ENCODE measurements around the gene ALG14. TPM values are rescaled to one million over a fixed set of nuclear protein-coding genes. Genes with fewer than 3 reads are reported as not detected.

ALG14 gene
- total RNA-seq, 3 donors from 2014 or later = 1.2 to 1.6 (median 1.4) TPM

DNA sequence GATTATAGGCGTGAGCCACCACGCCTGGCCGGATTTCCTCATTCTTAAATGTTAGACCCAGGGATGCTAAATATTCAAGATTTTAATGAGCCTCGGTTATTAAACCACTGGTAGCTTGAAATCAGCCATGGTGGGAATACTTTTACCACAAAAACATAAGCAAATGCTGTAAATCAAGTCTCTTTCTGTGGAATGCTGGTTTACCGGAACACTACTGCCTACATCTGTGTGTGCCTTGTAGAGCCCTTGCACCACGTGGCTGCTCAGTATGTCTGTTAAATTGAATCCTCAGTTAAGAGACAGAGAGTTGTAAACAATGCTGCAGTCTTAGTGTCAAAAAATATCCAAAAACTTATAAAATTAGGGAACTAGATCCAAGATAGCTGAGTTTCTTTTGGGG lies 119.0 kb downstream of the ALG14 start:
- intact Hi-C loops (cut with DNase I; ENCODE audit: low total_unique reads) = no loop called here
- no peaks in the 10 kb centered on the region for H3K36me3 ChIP-seq
- no peak overlapping the region for H3K4me3 ChIP-seq
- H3K9me3 ChIP-seq = no peaks in the 10 kb centered on the region
- no peaks in the 10 kb centered on the region for H3K4me1 ChIP-seq
- TF ChIP-seq POLR2AphosphoS5 (IDR thresholded peaks at IDR 0.05) (no peak), POLR2A (IDR thresholded peaks at IDR 0.05) (no peak)
- TF ChIP-seq, protein P1, sequence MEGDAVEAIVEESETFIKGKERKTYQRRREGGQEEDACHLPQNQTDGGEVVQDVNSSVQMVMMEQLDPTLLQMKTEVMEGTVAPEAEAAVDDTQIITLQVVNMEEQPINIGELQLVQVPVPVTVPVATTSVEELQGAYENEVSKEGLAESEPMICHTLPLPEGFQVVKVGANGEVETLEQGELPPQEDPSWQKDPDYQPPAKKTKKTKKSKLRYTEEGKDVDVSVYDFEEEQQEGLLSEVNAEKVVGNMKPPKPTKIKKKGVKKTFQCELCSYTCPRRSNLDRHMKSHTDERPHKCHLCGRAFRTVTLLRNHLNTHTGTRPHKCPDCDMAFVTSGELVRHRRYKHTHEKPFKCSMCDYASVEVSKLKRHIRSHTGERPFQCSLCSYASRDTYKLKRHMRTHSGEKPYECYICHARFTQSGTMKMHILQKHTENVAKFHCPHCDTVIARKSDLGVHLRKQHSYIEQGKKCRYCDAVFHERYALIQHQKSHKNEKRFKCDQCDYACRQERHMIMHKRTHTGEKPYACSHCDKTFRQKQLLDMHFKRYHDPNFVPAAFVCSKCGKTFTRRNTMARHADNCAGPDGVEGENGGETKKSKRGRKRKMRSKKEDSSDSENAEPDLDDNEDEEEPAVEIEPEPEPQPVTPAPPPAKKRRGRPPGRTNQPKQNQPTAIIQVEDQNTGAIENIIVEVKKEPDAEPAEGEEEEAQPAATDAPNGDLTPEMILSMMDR (IDR thresholded peaks at IDR 0.05) = no peak
- H3K27ac ChIP-seq = no peak overlapping the region
- no peak for DNase-seq (ENCODE audit: low spot score in 2 of 2)
- no peaks in the 10 kb centered on the region for H3K27me3 ChIP-seq

DNA sequence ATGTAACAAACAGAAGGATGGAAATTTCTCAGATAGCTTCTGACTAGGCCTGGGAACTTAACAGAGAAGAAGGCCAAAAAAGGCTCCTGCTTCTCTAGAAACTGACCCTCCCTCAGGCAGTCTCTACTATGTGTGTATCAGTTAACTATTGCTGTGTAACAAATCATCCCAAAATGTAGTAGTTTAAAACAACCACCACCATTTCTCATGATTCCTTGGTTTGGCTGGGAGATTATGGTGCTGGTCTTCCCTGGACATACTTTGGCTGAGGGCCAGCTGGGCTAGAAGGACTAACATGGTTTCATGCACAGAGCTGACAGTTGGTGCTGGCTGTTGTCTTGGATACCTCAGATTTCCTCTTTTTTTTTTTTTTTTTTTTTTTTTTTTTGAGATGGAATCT lies 119.6 kb downstream of the ALG14 start:
- H3K4me1 ChIP-seq = no peaks in the 10 kb centered on the region
- no peaks in the 10 kb centered on the region for H3K27me3 ChIP-seq
- TF ChIP-seq POLR2AphosphoS5 (IDR thresholded peaks at IDR 0.05) (no peak), POLR2A (IDR thresholded peaks at IDR 0.05) (no peak)
- TF ChIP-seq, protein P1 (IDR thresholded peaks at IDR 0.05) = no peak
- H3K4me3 ChIP-seq = no peak overlapping the region
- H3K9me3 ChIP-seq = no peaks in the 10 kb centered on the region
- no peaks in the 10 kb centered on the region for H3K36me3 ChIP-seq
- no peak overlapping the region for H3K27ac ChIP-seq
- intact Hi-C loops (cut with DNase I; ENCODE audit: low total_unique reads) = no loop called here
- no peak for DNase-seq (ENCODE audit: low spot score in 2 of 2)

DNA sequence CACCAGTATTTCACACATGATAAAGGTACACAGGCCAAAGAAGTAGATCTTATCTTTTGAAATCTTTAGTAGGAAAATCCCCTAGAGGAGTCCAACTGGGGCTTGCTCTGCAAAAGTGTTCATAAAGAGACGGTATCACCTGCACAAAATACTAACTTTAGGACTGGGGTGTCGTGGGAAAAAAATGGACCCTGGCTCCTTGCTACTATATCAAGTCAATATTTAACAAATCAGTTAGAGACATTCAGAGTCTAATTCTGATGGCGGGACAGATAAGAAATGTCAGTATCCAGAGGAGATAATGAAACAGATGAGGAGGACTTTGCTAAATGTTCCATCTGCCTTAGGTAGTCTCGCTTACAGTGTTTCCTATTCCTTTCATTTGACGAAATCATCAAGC lies 120.2 kb downstream of the ALG14 start:
- Histone ChIP-seq H3K27ac (no peak overlapping the region), H3K9me3 (no peaks in the 10 kb centered on the region), H3K36me3 (no peaks in the 10 kb centered on the region), H3K27me3 (no peaks in the 10 kb centered on the region), H3K4me1 (no peaks in the 10 kb centered on the region), H3K4me3 (no peak overlapping the region)
- DNase-seq (ENCODE audit: low spot score in 2 of 2) = no peak
- intact Hi-C loops (cut with DNase I; ENCODE audit: low total_unique reads) = no loop called here
- TF ChIP-seq POLR2A (IDR thresholded peaks at IDR 0.05) (no peak), POLR2AphosphoS5 (IDR thresholded peaks at IDR 0.05) (no peak)
- TF ChIP-seq, protein P1 (IDR thresholded peaks at IDR 0.05) = no peak

DNA sequence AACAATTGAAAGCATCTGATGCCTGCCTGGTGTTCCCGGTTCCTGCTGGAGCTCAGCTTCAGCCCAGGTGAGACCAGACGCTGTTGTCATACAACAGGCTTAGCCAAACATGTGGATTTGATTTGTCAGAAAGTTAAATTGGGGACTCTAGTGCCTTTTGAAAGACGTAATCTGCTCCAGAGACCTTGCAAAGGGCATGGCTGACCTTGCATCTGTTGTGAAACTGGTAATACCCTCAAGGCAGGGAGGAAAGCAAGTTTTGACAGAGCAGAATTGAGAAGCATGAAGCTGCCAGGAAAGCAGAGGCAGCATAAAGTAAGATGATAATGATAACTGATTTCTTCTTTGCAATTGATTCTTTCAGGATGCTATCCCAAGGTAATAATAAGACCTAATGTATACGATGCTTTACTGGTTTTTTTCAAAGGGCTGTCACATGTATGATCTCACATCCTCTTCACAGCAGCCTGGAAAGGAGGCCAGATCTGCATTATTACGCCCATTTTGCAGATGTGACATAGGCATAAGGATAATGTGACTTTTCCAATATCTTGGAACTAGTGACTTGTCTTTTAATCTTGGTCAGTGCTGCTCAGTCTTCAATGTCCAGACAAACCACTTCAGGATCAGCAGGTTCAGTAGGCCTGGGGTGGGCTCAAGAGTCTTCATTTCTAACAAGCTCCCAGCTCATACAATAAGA lies 121.1 kb downstream of the ALG14 start:
- no peak overlapping the region for H3K27ac ChIP-seq
- H3K27me3 ChIP-seq = no peaks in the 10 kb centered on the region
- H3K9me3 ChIP-seq = no peaks in the 10 kb centered on the region
- intact Hi-C loops (cut with DNase I; ENCODE audit: low total_unique reads) = no loop called here
- no peak overlapping the region for H3K4me3 ChIP-seq
- no peaks in the 10 kb centered on the region for H3K4me1 ChIP-seq
- H3K36me3 ChIP-seq = no peaks in the 10 kb centered on the region
- peak in 1 of 3 donors; percentile 15 for TF ChIP-seq POLR2AphosphoS5 (IDR thresholded peaks at IDR 0.05)
- no peak for TF ChIP-seq POLR2A (IDR thresholded peaks at IDR 0.05)
- DNase-seq (ENCODE audit: low spot score in 2 of 2) = peak in 1 of 2 donors; percentile 25

DNA sequence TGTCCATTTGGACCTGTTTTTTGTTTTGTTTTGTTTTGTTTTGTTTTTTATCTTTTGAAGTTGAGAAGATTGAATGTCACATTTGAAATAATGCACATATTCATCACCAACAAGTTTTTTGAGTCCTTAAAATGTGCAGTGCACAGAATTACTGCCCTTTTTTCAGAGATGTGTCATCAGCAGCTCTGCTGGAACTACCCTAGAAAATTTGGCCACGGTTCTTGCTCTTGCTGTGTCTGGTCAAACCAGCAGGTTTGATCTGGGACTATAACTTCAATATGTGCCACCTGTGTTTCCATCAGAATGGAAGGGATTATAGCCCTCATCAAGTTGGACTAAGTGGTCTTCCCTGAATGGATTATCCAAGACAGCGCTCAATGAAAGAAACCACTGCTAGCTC lies 121.7 kb downstream of the ALG14 start:
- no peak for TF ChIP-seq POLR2AphosphoS5 (IDR thresholded peaks at IDR 0.05)
- no peak for TF ChIP-seq POLR2A (IDR thresholded peaks at IDR 0.05)
- TF ChIP-seq, protein P1 (IDR thresholded peaks at IDR 0.05) = no peak
- Histone ChIP-seq H3K4me1 (no peaks in the 10 kb centered on the region), H3K4me3 (no peak overlapping the region), H3K9me3 (no peaks in the 10 kb centered on the region), H3K27me3 (no peaks in the 10 kb centered on the region), H3K27ac (peak overlapping the region in 1 of 2 donors; percentile 53), H3K36me3 (no peaks in the 10 kb centered on the region)
- intact Hi-C loops (cut with DNase I; ENCODE audit: low total_unique reads) = no loop called here
- DNase-seq (ENCODE audit: low spot score in 2 of 2) = no peak
